NT2/D1 (cell line): ENCODE data around the gene ANXA10.

Experiments
- DNase-seq: peaks from one replicate; pipeline ENCODE4 v3.0.0-alpha.2; 2011; ENCODE audit warnings: low read depth, low spot score
- H3K27me3 ChIP-seq: 2 replicates; pipeline ENCODE4 v1.6.0; 2011; ENCODE audit warnings: mild to moderate bottlenecking; ENCODE audit not compliant: insufficient read length, insufficient read depth
- H3K36me3 ChIP-seq: 2 replicates; pipeline ENCODE4 v1.6.1; 2011; ENCODE audit warnings: mild to moderate bottlenecking, low read length, mixed read lengths; ENCODE audit not compliant: insufficient read depth, insufficient read length
- H3K4me1 ChIP-seq: 2 replicates; pipeline ENCODE4 v1.5.1; 2011; ENCODE audit not compliant: insufficient read depth, insufficient read length
- H3K4me3 ChIP-seq: 2 replicates; pipeline ENCODE4 v1.5.1; 2011; ENCODE audit warnings: low read depth; ENCODE audit not compliant: insufficient read length
- H3K9ac ChIP-seq: 2 replicates; pipeline ENCODE4 v1.6.0; 2011; ENCODE audit warnings: low read depth; ENCODE audit not compliant: insufficient read length
- H3K9me3 ChIP-seq: 2 replicates; pipeline ENCODE4 v1.5.1; 2011; ENCODE audit warnings: mild to moderate bottlenecking, low read length; ENCODE audit not compliant: insufficient read depth
- SUZ12 ChIP-seq: IDR thresholded peaks from 2 replicates; pipeline ENCODE4 v1.6.1; 2011; ENCODE audit not compliant: insufficient read length, insufficient read depth; ENCODE audit errors: extremely low read depth
- YY1 ChIP-seq: IDR thresholded peaks from 2 replicates; pipeline ENCODE4 v1.6.1; 2011; ENCODE audit not compliant: insufficient read length, insufficient read depth
- ZNF274 ChIP-seq: IDR thresholded peaks from 2 replicates; pipeline ENCODE4 v1.6.1; 2011; ENCODE audit warnings: mild to moderate bottlenecking, low read depth, low read length

ANXA10 gene

GRCh38 chr4:168143601-168144000, 51.3 kb downstream of the ANXA10 start:
- Histone ChIP-seq H3K9me3 (no peaks in the 10 kb centered on the region), H3K4me1 (no peaks in the 10 kb centered on the region), H3K27me3 (no peaks in the 10 kb centered on the region), H3K4me3 (no peak overlapping the region), H3K9ac (no peak overlapping the region), H3K36me3 (no peaks in the 10 kb centered on the region)
- TF ChIP-seq YY1 (no peak), ZNF274 (no peak), SUZ12 (no peak)
- no peak for DNase-seq

GRCh38 chr4:168150420-168151050, 58.2 kb downstream of the ANXA10 start:
- no peaks in the 10 kb centered on the region for H3K27me3 ChIP-seq
- H3K4me3 ChIP-seq: no peak overlapping the region
- no peak for TF ChIP-seq YY1
- no peak for TF ChIP-seq ZNF274
- TF ChIP-seq SUZ12: no peak
- no peak for DNase-seq
- no peaks in the 10 kb centered on the region for H3K9me3 ChIP-seq
- no peaks in the 10 kb centered on the region for H3K4me1 ChIP-seq
- no peak overlapping the region for H3K9ac ChIP-seq
- H3K36me3 ChIP-seq: no peaks in the 10 kb centered on the region

- Histone ChIP-seq H3K9me3 (no peaks in the 10 kb centered on the region), H3K9ac (no peak overlapping the region), H3K27me3 (no peaks in the 10 kb centered on the region), H3K36me3 (no peaks in the 10 kb centered on the region), H3K4me3 (no peak overlapping the region), H3K4me1 (no peaks in the 10 kb centered on the region)
- DNase-seq: peak; percentile 27
- TF ChIP-seq YY1 (no peak), SUZ12 (no peak), ZNF274 (no peak)
These were observed 59.0 kb downstream of the ANXA10 start for GRCh38 chr4:168151327-168151726.

GRCh38 chr4:168152837-168153500, 60.6 kb downstream of the ANXA10 start:
- no peak for TF ChIP-seq ZNF274
- no peak for TF ChIP-seq YY1
- no peak for TF ChIP-seq SUZ12
- no peak for DNase-seq
- Histone ChIP-seq H3K9me3 (no peaks in the 10 kb centered on the region), H3K9ac (no peak overlapping the region), H3K27me3 (no peaks in the 10 kb centered on the region), H3K4me1 (no peaks in the 10 kb centered on the region), H3K4me3 (no peak overlapping the region), H3K36me3 (no peaks in the 10 kb centered on the region)

- H3K9ac ChIP-seq: no peak overlapping the region
- DNase-seq: peak; percentile 30
- no peak overlapping the region for H3K4me3 ChIP-seq
These were observed 61.5 kb downstream of the ANXA10 start for GRCh38 chr4:168153596-168154440.

GRCh38 chr4:168154546-168155277, 62.4 kb downstream of the ANXA10 start:
- H3K4me3 ChIP-seq: no peak overlapping the region
- H3K36me3 ChIP-seq: no peaks in the 10 kb centered on the region
- DNase-seq: no peak
- no peaks in the 10 kb centered on the region for H3K27me3 ChIP-seq
- peaks cover 9% of the 10 kb centered on the region; the same call in 1 of the 2 replicates for H3K9me3 ChIP-seq
- no peaks in the 10 kb centered on the region for H3K4me1 ChIP-seq
- no peak for TF ChIP-seq ZNF274
- no peak for TF ChIP-seq SUZ12
- no peak for TF ChIP-seq YY1
- no peak overlapping the region for H3K9ac ChIP-seq

More at GRCh38 chr4:168153596-168154440, 61.5 kb downstream of the ANXA10 start:
- Histone ChIP-seq H3K27me3 (no peaks in the 10 kb centered on the region), H3K4me1 (no peaks in the 10 kb centered on the region), H3K9me3 (0 out of 2 replicates have a peak, but pooled peaks cover 2% of the 10 kb centered on the region), H3K36me3 (no peaks in the 10 kb centered on the region)
- no peak for TF ChIP-seq YY1
- TF ChIP-seq ZNF274: no peak
- no peak for TF ChIP-seq SUZ12

GRCh38 chr4:168162604-168163003, 70.3 kb downstream of the ANXA10 start:
- no peaks in the 10 kb centered on the region for H3K27me3 ChIP-seq
- H3K4me3 ChIP-seq: no peak overlapping the region
- no peak for DNase-seq
- H3K9ac ChIP-seq: no peak overlapping the region
- H3K9me3 ChIP-seq: peaks cover 9% of the 10 kb centered on the region
- TF ChIP-seq SUZ12: no peak
- no peak for TF ChIP-seq ZNF274
- no peak for TF ChIP-seq YY1
- H3K4me1 ChIP-seq: no peaks in the 10 kb centered on the region
- no peaks in the 10 kb centered on the region for H3K36me3 ChIP-seq
